ENCODE measurements around the gene TEAD4. TPM values are rescaled to one million over a fixed set of nuclear protein-coding genes. Genes with fewer than 3 reads are reported as not detected.

TEAD4 gene
- total RNA-seq, 1 donor from 2014 or later: 19.7 TPM

DNA sequence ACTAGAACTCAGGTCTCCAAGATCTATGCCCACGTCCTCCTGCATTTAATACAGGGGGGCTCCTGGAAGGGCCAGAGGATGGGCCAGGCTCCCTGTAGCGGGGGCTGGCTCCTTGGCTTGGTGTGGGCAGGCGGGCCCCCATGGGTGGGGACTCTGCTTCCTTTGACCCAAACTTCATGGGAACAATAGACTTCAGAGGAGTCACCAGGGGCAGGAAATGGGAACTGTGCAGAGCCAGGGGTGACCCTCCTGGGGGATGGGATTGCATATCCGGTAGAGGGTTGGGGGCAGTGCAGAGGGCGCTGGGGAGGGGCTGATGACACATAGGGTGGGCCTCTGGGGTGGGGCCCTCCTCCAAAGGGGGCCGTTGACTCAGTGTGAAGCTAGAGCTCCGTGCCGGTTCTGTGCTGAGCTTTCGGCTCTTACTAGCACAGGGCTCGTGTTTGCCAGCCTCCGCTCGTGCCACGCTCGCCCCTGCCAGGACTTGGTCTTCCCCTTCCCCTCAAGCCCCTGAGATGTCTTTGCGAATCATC is 4.6 kb downstream of the TEAD4 start:
- peaks cover 34% of the 10 kb centered on the region for H3K4me1 Mint-ChIP-seq (ENCODE audit: low read depth)
- no peaks in the 10 kb centered on the region for H3K9me3 Mint-ChIP-seq (ENCODE audit: low read depth)
- no peak overlapping the region for H3K4me3 Mint-ChIP-seq (ENCODE audit: low read depth)
- no peak for DNase-seq (ENCODE audit: low spot score, unreplicated experiment)
- peaks cover 26% of the 10 kb centered on the region for H3K27me3 Mint-ChIP-seq
- H3K36me3 Mint-ChIP-seq (ENCODE audit: insufficient read depth): peaks cover 2% of the 10 kb centered on the region
- H3K27ac Mint-ChIP-seq: peak overlapping the region; percentile 61
- TF ChIP-seq, protein P1, sequence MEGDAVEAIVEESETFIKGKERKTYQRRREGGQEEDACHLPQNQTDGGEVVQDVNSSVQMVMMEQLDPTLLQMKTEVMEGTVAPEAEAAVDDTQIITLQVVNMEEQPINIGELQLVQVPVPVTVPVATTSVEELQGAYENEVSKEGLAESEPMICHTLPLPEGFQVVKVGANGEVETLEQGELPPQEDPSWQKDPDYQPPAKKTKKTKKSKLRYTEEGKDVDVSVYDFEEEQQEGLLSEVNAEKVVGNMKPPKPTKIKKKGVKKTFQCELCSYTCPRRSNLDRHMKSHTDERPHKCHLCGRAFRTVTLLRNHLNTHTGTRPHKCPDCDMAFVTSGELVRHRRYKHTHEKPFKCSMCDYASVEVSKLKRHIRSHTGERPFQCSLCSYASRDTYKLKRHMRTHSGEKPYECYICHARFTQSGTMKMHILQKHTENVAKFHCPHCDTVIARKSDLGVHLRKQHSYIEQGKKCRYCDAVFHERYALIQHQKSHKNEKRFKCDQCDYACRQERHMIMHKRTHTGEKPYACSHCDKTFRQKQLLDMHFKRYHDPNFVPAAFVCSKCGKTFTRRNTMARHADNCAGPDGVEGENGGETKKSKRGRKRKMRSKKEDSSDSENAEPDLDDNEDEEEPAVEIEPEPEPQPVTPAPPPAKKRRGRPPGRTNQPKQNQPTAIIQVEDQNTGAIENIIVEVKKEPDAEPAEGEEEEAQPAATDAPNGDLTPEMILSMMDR (IDR thresholded peaks at IDR 0.05; ENCODE audit: unreplicated experiment): no peak

DNA sequence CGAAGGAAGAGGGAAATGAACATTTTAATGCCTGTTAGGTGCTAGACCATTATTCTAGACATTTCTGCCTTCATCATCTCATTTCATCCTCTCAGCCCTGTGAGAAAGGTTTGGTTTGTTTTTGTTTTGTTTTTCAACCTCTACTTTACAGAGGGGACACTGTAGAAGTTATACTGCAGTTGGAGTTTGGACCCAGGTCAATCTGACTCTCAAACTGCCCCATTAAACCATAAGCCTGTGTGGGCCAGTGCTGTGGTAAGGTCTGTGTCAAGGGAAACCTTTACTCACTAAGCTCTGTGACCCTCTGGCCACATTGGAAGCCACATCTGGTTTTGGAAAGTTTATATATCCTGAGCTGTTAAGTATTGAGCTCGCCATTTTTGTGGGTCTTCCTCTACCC is 8.5 kb downstream of the TEAD4 start:
- no peak overlapping the region for H3K27ac Mint-ChIP-seq
- H3K27me3 Mint-ChIP-seq: peaks cover 5% of the 10 kb centered on the region
- TF ChIP-seq, protein P1 (IDR thresholded peaks at IDR 0.05; ENCODE audit: unreplicated experiment): no peak
- H3K4me3 Mint-ChIP-seq (ENCODE audit: low read depth): no peak overlapping the region
- no peaks in the 10 kb centered on the region for H3K9me3 Mint-ChIP-seq (ENCODE audit: low read depth)
- peaks cover 15% of the 10 kb centered on the region for H3K4me1 Mint-ChIP-seq (ENCODE audit: low read depth)
- no peak for DNase-seq (ENCODE audit: low spot score, unreplicated experiment)
- peaks cover 4% of the 10 kb centered on the region for H3K36me3 Mint-ChIP-seq (ENCODE audit: insufficient read depth)

DNA sequence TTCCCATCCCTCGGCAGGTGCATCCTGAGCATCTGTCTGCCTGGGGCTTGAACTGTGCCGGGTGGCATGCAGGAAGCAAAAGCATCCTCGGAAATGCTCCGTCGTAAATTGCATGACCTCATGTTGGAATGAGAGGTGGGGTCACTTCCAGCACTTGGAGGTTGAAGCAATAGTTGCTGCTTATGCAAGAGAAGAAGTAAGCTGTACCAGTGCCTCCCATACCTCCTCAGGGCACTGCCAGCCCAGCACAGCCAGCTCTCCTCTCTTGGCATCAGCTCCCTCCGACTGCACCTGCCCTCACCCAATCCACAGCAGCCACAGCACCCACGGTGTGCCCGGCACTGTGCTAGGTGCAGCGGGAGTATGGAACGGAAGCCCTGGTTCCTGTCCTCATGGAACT is 11.5 kb downstream of the TEAD4 start:
- Mint-ChIP-seq H3K4me3 (ENCODE audit: low read depth) (no peak overlapping the region), H3K9me3 (ENCODE audit: low read depth) (no peaks in the 10 kb centered on the region), H3K27ac (peak overlapping the region; percentile 5), H3K27me3 (no peaks in the 10 kb centered on the region), H3K36me3 (ENCODE audit: insufficient read depth) (peaks cover 7% of the 10 kb centered on the region), H3K4me1 (ENCODE audit: low read depth) (no peaks in the 10 kb centered on the region)
- DNase-seq (ENCODE audit: low spot score, unreplicated experiment): no peak
- TF ChIP-seq, protein P1 (IDR thresholded peaks at IDR 0.05; ENCODE audit: unreplicated experiment): no peak

DNA sequence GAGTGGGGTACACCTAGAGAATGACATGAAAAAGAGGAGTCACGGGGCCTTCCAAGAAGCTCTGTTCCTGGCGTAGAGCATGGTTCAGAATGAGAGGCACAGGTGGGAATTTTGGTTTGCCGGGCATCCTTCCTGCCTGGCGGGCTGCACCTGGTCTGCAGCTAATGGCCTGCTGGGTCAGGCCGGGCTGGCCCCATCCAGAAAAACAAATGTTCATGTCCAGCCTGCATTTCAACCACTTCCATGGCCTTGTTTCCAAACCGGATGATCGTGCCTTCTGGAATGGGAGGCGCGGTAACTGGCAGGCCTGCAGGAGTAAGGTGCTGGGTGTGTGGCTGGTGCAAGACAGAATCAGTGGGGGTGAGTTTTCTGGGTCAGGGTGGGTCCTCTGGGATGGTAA is 14.4 kb downstream of the TEAD4 start:
- Mint-ChIP-seq H3K36me3 (ENCODE audit: insufficient read depth) (peaks cover 5% of the 10 kb centered on the region), H3K27ac (no peak overlapping the region), H3K4me3 (ENCODE audit: low read depth) (no peak overlapping the region), H3K9me3 (ENCODE audit: low read depth) (no peaks in the 10 kb centered on the region), H3K4me1 (ENCODE audit: low read depth) (peaks cover 5% of the 10 kb centered on the region), H3K27me3 (no peaks in the 10 kb centered on the region)
- no peak for DNase-seq (ENCODE audit: low spot score, unreplicated experiment)
- TF ChIP-seq, protein P1 (IDR thresholded peaks at IDR 0.05; ENCODE audit: unreplicated experiment): no peak

DNA sequence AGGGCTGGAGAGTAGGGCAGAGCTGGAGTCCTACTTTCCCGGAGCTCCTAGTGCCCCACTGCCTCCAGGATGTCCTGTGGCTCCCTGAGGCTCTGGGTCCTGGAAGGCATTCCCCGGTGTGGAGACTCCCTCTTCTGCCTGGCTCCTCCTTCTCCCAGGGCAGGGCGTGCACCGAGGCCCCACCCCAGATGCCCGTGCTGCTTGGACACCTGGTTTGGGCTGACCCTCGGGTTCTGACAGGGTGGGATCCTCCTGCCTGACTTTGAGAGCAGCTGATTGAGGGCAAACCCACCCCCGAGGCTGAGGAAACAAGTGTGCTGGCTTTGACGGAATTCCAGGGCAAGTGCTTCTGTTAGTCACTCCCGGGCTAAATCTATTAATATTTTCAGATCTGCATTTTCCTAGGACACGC is 15.4 kb downstream of the TEAD4 start:
- Mint-ChIP-seq H3K9me3 (ENCODE audit: low read depth) (no peaks in the 10 kb centered on the region), H3K4me1 (ENCODE audit: low read depth) (peaks cover 5% of the 10 kb centered on the region), H3K4me3 (ENCODE audit: low read depth) (no peak overlapping the region), H3K27ac (no peak overlapping the region), H3K27me3 (no peaks in the 10 kb centered on the region), H3K36me3 (ENCODE audit: insufficient read depth) (peaks cover 5% of the 10 kb centered on the region)
- DNase-seq (ENCODE audit: low spot score, unreplicated experiment): no peak
- TF ChIP-seq, protein P1 (IDR thresholded peaks at IDR 0.05; ENCODE audit: unreplicated experiment): no peak

All from progenitor cell of endocrine pancreas (in vitro differentiated cells).